ENCODE results near the gene MPV17L2.

- TF ChIP-seq MXI1 (conservative IDR thresholded peaks at IDR 0.05; ENCODE audit: poor library complexity, severe bottlenecking) (no peak), EZH2 (IDR thresholded peaks at IDR 0.05; ENCODE audit: borderline replicate concordance, insufficient read depth, low read length, poor library complexity, severe bottlenecking) (no peak), REST (IDR thresholded peaks at IDR 0.05; ENCODE audit: borderline replicate concordance) (no peak), POLR2AphosphoS5 (IDR thresholded peaks at IDR 0.05) (no peak)
- TF ChIP-seq, protein P1, sequence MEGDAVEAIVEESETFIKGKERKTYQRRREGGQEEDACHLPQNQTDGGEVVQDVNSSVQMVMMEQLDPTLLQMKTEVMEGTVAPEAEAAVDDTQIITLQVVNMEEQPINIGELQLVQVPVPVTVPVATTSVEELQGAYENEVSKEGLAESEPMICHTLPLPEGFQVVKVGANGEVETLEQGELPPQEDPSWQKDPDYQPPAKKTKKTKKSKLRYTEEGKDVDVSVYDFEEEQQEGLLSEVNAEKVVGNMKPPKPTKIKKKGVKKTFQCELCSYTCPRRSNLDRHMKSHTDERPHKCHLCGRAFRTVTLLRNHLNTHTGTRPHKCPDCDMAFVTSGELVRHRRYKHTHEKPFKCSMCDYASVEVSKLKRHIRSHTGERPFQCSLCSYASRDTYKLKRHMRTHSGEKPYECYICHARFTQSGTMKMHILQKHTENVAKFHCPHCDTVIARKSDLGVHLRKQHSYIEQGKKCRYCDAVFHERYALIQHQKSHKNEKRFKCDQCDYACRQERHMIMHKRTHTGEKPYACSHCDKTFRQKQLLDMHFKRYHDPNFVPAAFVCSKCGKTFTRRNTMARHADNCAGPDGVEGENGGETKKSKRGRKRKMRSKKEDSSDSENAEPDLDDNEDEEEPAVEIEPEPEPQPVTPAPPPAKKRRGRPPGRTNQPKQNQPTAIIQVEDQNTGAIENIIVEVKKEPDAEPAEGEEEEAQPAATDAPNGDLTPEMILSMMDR (IDR thresholded peaks at IDR 0.05; ENCODE audit: poor library complexity, severe bottlenecking) = no peak
Observed at GRCh38 chr19:18225702-18226468, 32.9 kb downstream of the MPV17L2 start, which contains the start of gene PDE4C.
